Tibial nerve (tissue), 4 donors: ENCODE data around the gene STIM1. TPM values are rescaled to one million over a fixed set of nuclear protein-coding genes. Genes with fewer than 3 reads are reported as not detected.

Experiments used
- DNase-seq, 2 donors: peaks; one replicate each; pipeline ENCODE4 v3.0.0-alpha.2; 2019; ENCODE audit warnings: low spot score in 2 of 2
- H3K27ac ChIP-seq, 4 donors: fragments of 200-600 bp; sonication (generic) in 3 of 4; one replicate each; pipeline ENCODE4 v1.5.1; 2017 to 2019; ENCODE audit warnings: mild to moderate bottlenecking in 1 of 4
- H3K27me3 ChIP-seq, 2 donors: fragments of 200-600 bp; sonication (generic) in 1 of 2; one replicate each; pipeline versions ENCODE4 v1.5.1 to v1.6.0; 2017 to 2019
- H3K36me3 ChIP-seq, 3 donors: fragments of 200-600 bp; sonication (generic); one replicate each; pipeline ENCODE4 v1.5.1; 2018 to 2019
- H3K4me1 ChIP-seq, 4 donors: fragments of 200-600 bp; sonication (generic) in 3 of 4; one replicate each; pipeline ENCODE4 v1.5.1; 2017 to 2019
- H3K4me3 ChIP-seq, 4 donors: fragments of 200-600 bp; sonication (generic) in 3 of 4; one replicate each; pipeline ENCODE4 v1.5.1; 2017 to 2019; ENCODE audit warnings: mild to moderate bottlenecking in 1 of 4, moderate library complexity in 1 of 4
- H3K9me3 ChIP-seq, 4 donors: fragments of 200-600 bp; sonication (generic) in 3 of 4; one replicate each; pipeline ENCODE4 v1.5.1; 2017 to 2019
- EP300 ChIP-seq, 2 donors: sonication (generic); formaldehyde crosslinking; IDR thresholded peaks; one replicate each; pipeline ENCODE4 v1.6.1; 2017; ENCODE audit warnings: antibody characterized with exemption in 2 of 2, mild to moderate bottlenecking in 1 of 2
- POLR2A ChIP-seq, 2 donors: fragments of 450-650 bp; IDR thresholded peaks; one replicate each; pipeline ENCODE4 v1.6.1; 2017; ENCODE audit warnings: antibody characterized with exemption in 2 of 2, mild to moderate bottlenecking in 2 of 2, moderate library complexity in 2 of 2
- WGBS, 2 donors: methylation state at CpG; one replicate each; pipeline ENCODE4 v1.1.5; 2018; 5-methylcytosine and 5-hydroxymethylcytosine counted together
- total RNA-seq, 4 donors: library from RNA; depleted of rRNA; stranded (reverse); fragments of >200 nt; gene quantifications; one replicate each; pipeline ENCODE4 v1.1.0, GENCODE V29; 2016
- TF ChIP-seq, protein P1 (sequence below), 5 experiments: fragments of 200-600 bp in 3 of 5; fragments of 450-650 bp in 2 of 5; sonication (generic) in 3 of 5; IDR thresholded peaks; one replicate each; pipeline ENCODE4 v1.5.1; 2016 to 2019; ENCODE audit warnings: antibody characterized with exemption in 5 of 5, mild to moderate bottlenecking in 3 of 5, moderate library complexity in 2 of 5

Gene STIM1
- total RNA-seq, 4 donors from 2014 or later, result 51.3 to 70.1 (median 59.8) TPM

GRCh38 chr11:3838504-3838903 is 17.0 kb upstream of the STIM1 start:
- Histone ChIP-seq H3K36me3 (peaks cover 0 to 9% (median 0%) of the 10 kb centered on the region in 3 donors), H3K27ac (peak overlapping the region; percentile 9 to 99 (median 71)), H3K9me3 (no peaks in the 10 kb centered on the region), H3K4me1 (peaks cover 0 to 68% (median 38%) of the 10 kb centered on the region in 4 donors), H3K27me3 (no peaks in the 10 kb centered on the region), H3K4me3 (peak overlapping the region in 1 of 4 donors; percentile 95)
- WGBS, 2 donors, result 76 to 82% methylated on average over 2 of the region's 2 CpGs
- TF ChIP-seq EP300 (IDR thresholded peaks at IDR 0.05) (no peak), POLR2A (IDR thresholded peaks at IDR 0.05) (no peak)
- TF ChIP-seq, protein P1, sequence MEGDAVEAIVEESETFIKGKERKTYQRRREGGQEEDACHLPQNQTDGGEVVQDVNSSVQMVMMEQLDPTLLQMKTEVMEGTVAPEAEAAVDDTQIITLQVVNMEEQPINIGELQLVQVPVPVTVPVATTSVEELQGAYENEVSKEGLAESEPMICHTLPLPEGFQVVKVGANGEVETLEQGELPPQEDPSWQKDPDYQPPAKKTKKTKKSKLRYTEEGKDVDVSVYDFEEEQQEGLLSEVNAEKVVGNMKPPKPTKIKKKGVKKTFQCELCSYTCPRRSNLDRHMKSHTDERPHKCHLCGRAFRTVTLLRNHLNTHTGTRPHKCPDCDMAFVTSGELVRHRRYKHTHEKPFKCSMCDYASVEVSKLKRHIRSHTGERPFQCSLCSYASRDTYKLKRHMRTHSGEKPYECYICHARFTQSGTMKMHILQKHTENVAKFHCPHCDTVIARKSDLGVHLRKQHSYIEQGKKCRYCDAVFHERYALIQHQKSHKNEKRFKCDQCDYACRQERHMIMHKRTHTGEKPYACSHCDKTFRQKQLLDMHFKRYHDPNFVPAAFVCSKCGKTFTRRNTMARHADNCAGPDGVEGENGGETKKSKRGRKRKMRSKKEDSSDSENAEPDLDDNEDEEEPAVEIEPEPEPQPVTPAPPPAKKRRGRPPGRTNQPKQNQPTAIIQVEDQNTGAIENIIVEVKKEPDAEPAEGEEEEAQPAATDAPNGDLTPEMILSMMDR (IDR thresholded peaks at IDR 0.05), result no peak
- DNase-seq, result no peak

DNA sequence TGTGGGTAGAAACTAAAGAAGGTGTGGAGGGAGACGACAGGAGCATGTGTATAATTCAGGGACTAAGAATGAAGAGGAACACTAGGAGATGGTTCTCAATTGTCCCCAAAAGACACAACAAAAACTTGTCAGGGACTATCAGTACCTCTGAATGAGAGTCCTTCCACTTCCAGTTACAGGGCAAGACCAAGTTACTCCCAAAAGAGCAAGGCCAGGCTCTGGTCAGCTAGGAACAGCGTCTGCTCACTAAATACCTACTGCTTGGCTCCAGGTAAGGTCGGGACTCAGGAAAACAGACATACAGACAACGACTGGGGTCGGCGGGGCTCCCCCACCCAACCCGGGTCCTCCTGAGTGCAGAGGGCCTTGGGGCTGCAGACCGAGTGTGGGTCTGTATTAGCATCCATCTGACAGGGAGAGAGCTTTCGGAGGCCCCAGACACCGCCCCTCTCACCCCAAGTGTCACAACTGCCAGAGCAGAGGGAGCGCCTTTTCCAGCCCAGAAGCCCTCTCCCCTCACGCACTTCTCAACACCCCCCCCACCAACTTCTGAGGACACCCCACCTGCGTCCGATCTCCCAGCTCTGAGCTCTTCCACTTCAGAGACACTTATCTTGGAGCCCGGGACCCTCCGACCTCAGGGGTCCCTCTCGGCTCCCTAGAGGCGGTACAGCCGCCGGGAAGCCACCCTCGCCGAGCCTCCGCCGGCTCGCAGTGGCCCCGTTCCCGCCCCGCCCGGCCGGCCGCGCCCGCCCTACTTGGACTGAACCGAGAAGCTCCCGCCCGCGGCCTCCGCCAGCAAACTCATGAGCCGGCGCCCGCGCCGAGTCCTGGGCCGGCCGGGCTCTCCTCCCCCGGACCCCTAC is 15.2 kb upstream of the STIM1 start:
- 1 to 2% methylated on average over 16 to 22 of the region's 46 CpGs for WGBS, 2 donors
- H3K4me1 ChIP-seq, result peaks cover 0 to 50% (median 27%) of the 10 kb centered on the region in 4 donors
- peaks cover 0 to 2% (median 0%) of the 10 kb centered on the region in 3 donors for H3K36me3 ChIP-seq
- no peaks in the 10 kb centered on the region for H3K27me3 ChIP-seq
- no peaks in the 10 kb centered on the region for H3K9me3 ChIP-seq
- peak overlapping the region; percentile 78 to 95 (median 91) for H3K4me3 ChIP-seq
- TF ChIP-seq POLR2A (IDR thresholded peaks at IDR 0.05) (no peak), EP300 (IDR thresholded peaks at IDR 0.05) (no peak)
- TF ChIP-seq, protein P1 (IDR thresholded peaks at IDR 0.05), result no peak
- DNase-seq, result peak in 1 of 2 donors; percentile 38
- H3K27ac ChIP-seq, result peak overlapping the region; percentile 88 to 99 (median 99)

- Histone ChIP-seq H3K27ac (peak within 1 kb of the TSS; percentile 88 to 99 (median 99)), H3K27me3 (no peaks in the 10 kb centered on the region), H3K36me3 (no peaks in the 10 kb centered on the region), H3K4me1 (peaks cover 0 to 44% (median 20%) of the 10 kb centered on the region in 4 donors), H3K9me3 (no peaks in the 10 kb centered on the region), H3K4me3 (peak within 1 kb of the TSS; percentile 78 to 95 (median 91))
- DNase-seq, result peak; percentile 60 to 72
- TF ChIP-seq, protein P1 (IDR thresholded peaks at IDR 0.05), result no peak
- TF ChIP-seq EP300 (IDR thresholded peaks at IDR 0.05) (no peak), POLR2A (IDR thresholded peaks at IDR 0.05) (no peak)
- 0% methylated on average over 5 of the region's 42 CpGs; no CpG with 5 or more reads in 1 of the 2 donors for WGBS, 2 donors
These were observed 14.5 kb upstream of the STIM1 start, which contains the start of gene RHOG for GRCh38 chr11:3840870-3841425. Gene RHOG (minus strand): TSS chr11:3840959. CDS start chr11:3828138, 12,821 bp downstream.

DNA sequence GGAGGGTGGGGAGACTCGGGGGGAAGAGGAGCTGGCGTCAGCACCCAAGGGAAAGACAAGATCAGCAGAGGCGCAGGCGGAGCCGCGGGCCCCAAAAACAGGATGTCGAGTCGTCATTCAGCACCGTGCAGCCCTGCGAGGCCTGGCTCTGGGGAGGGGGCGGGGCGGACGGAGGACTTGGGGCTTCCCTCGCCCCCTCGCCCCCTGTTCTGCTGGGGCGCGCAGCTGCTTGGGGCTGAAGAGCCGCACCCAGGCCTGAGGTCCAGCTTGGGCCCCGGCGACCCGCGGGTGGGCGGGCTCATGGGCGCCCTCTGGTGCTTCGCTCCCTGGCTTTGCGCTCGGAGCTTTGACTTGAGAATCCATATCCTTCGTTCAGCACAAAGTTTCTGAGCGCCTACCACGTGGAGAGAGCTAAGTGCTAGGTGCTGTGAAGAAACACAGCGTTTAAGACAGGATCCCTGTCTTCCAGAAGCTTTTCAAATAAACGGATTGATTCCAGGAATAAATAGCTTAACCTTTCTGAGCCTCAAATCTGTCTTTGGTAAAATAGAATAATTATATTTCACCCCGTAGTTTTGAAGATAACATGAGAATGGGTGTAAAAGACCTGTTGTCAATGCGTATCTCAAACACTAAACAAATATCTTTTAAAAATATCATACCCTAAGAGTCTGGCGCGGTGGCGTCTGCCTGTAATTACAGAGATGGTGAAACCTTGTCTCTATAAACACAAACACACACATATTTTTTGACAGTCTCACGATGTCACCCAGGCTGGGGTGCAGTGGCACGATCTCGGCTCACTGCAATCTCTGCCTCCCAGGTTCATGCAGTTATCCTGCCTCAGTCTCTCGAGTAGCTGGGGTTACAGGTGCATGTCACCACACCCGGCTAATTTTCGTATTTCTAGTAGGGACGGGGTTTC is 13.8 kb upstream of the STIM1 start:
- TF ChIP-seq EP300 (IDR thresholded peaks at IDR 0.05) (peak in 1 of 2 donors; percentile 72), POLR2A (IDR thresholded peaks at IDR 0.05) (peak in 1 of 2 donors; percentile 44)
- TF ChIP-seq, protein P1 (IDR thresholded peaks at IDR 0.05), result peak; percentile 82 to 91 (median 87)
- peak; percentile 67 to 80 for DNase-seq
- WGBS, 2 donors, result 39 to 53% methylated on average over 20 to 28 of the region's 44 CpGs
- Histone ChIP-seq H3K4me1 (peaks cover 0 to 38% (median 18%) of the 10 kb centered on the region in 4 donors), H3K4me3 (peak overlapping the region; percentile 78 to 95 (median 91)), H3K27ac (peak overlapping the region; percentile 88 to 99 (median 99)), H3K9me3 (no peaks in the 10 kb centered on the region), H3K27me3 (no peaks in the 10 kb centered on the region), H3K36me3 (no peaks in the 10 kb centered on the region)
